ENCODE results near the gene TTC12.

Gene TTC12

DNA sequence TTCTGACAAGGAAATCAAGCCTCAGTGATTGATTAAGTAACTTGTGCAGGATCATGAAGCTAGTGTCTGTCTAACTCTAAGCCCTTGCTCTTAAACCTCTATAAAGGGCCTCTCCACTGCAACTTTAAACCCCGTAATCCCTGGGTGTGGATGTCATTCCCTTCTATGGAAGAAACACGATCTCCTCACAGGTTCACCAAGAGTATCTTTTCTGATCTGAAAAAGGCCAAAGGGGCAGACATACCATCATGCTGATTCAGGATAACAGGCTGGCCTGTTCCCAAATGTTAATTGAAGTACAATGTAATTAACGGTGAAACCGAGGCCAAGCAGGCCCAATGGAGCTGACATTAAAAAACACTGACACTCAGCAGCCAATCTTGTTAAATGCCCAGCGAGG is 17.1 kb downstream of the TTC12 start:
- no peak for DNase-seq

GRCh38 chr11:113332023-113332422 is 17.6 kb downstream of the TTC12 start:
- no peak for DNase-seq

- DNase-seq = no peak
Measured at GRCh38 chr11:113332638-113333329, 18.4 kb downstream of the TTC12 start.

GRCh38 chr11:113334183-113334582 is 19.8 kb downstream of the TTC12 start:
- no peak for DNase-seq

GRCh38 chr11:113338730-113339129 is 24.3 kb downstream of the TTC12 start:
- DNase-seq = no peak

- no peak for DNase-seq
Measured at GRCh38 chr11:113339929-113340589, 25.7 kb downstream of the TTC12 start.

DNA sequence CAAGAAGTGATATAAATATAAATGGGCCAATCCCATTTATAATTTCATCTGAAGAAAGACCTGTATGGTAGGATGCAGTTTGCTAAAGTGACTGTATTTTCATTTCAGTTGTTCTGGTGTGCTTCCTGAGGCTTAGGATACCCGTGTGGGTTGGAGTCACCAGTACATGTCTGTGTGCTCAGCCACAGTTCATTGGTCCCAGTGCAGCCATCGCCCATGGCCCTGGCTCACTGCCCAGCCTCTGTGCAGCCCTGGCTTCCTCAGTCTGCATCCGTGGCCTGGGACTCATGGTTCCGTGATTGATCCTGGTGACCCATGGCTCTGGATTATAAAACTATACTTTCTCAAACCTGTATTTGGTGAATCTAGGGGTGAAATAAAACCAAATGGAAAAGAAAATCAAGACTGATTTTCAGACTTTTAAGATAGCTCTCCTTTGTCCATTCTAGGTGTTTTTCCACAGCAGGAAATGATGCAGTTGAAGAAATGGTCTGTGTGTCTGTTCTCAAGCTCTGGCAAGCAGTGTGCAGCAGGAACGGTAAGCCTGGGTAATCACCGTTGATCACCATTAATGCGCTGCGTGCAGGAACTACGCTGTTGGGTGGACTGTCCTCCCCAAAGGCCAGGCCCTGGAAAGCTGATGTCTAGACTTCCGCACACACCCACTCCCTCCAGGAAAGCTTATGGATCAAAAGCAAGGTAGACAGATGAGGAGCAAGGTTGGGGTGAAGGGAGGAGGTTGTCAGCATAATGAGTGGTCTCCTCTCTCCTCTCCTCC is 27.2 kb downstream of the TTC12 start:
- DNase-seq = no peak

DNA sequence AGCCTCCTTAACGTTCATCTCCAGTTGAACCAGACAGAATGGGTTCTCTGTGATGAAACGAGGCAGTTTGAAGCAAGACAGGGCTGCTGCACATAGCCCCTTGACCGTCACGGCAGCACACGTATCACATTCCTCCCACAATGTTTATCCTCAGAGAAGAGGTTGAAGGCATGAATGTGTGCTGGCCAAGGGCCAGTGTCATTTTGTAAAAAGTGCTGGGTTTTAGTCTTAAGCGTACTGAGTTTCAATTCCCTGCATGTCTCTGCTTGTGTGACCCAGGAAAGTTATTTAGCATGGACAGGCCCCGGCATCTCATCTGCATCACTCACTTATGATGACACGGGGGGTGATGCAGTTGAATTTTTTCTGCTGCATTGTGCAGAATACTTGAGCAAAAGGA is 31.6 kb downstream of the TTC12 start:
- DNase-seq = no peak

GRCh38 chr11:113349528-113349927 is 35.1 kb downstream of the TTC12 start:
- no peak for DNase-seq

DNA sequence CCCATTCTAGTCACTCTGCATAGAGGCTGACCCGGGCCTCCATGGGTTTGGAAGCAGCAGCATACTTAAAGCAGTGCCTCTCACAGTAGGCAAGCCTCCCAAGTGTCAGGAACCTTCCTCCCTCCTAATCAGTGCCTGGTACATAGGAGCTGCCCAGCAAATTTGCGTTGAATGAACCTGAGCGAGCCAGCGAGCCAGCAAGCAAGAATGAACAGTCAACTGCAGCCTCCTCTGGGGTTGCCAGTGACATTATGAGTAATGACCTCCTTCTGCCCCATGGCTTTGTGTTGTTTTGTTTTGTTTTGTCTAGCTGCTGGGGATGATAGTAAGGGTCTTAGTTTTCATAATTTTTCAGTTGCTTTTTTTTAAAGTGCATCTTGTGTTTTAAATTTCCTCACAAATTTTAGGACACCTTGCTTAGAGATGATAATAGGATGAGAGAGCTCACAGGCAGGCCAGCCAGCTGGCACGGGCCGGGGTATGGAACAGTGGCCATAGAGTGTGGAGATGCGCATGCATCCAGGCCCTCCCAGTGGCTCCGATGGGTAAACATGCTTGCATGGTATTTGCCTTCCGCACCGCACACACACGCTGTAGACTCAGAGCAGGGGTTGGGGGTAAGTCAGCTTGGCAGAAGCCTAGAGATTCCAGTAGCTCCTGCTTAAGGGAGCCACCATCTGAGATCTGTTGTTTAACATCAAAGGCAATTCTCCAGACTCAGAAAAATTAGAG is 36.1 kb downstream of the TTC12 start:
- DNase-seq = no peak

GRCh38 chr11:113351068-113351450 is 36.7 kb downstream of the TTC12 start:
- DNase-seq = no peak

DNA sequence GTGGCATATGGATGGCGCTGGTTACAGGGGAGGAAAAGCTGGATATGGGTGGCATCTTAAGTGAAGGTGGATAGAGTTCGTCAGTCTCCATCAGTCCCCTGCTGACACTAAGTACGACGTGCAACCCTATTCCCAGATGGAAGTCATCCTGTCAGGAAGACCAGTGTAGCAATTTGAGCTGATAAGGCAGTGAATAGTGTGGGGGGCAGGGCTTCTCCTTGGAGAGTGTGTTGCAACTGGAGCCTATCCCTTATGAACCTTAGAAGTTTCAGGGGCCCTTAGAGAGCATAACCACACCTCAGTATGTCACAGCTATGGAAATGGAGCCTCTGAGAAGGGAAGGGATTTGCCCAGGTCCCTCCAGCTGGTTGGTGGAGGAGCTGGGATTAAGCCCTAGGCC is 37.1 kb downstream of the TTC12 start:
- DNase-seq = no peak

GRCh38 chr11:113356203-113356602 is 41.8 kb downstream of the TTC12 start:
- no peak for DNase-seq

- no peak for DNase-seq
Measured at GRCh38 chr11:113363406-113363805, 49.0 kb downstream of the TTC12 start.

DNA sequence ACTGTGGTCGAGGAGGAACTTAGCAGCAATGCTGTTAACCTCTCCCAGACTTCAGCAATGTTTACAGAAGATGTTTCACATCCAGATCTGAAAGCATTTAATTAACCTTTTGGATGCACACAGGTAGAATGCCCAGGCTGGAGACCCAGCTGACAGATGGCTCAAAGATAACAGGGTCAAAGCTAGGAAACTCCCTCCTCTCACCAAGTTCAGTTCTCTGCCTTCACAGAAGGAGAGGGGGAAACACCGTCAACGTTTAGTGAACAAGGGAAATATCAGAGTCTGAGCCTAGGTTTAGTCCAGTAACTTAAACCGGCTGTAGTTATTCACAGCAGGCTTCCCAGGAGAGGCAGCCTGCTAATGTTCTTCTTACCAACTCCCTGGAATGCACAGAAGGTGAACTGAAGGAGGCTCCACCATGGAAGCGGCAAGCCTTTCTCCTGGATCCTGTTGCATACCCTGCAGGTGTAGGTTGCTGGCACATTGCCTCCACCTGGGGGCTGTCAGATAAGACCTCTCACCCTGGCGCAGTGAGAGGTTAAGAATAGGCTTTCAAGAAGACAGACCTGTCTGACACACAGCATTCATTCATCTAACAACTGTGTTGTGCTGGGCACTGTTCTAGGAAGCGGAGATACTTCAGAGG is 49.7 kb downstream of the TTC12 start:
- DNase-seq = no peak

GRCh38 chr11:113365895-113366294 is 51.5 kb downstream of the TTC12 start:
- no peak for DNase-seq

GRCh38 chr11:113369411-113369810 is 55.0 kb downstream of the TTC12 start:
- no peak for DNase-seq

DNA sequence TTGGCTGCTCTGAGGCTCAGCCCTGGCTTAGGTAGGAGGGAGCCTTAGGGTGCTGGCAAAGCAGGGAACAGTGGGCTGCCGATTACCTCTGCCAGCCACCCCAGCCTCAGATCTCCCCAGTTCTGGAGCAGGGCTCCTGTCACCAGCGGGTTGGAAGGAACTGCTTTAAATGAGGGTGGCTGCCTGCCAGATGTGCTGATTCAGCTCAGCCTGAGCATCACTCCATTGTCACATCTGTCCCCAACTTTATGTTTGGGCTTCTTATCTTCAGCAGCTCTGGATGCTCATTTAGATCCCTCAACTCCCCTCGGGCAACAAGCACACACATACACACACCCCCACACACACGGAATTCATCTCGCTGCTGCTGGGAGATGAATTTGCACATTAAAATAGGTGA is 56.3 kb downstream of the TTC12 start:
- no peak for DNase-seq

DNA sequence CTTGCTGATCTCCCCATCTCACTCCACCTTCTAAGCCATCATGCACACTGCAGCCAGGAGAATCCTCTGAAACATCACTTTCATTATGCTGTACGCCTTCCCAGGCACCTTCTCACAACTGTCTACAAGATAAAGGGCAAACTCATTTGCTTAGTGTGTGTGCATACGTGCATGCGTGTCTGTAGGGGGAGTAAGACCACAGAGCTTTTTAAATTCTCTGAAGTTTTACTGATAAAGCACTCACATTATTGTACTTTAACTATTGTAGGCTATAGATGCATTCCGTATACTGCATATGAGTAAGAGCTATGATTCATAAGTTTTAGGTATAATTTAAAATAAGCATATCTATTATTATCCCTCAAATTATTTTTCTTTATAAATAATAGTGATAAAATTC is 57.9 kb downstream of the TTC12 start:
- DNase-seq = no peak

GRCh38 chr11:113373306-113373705 is 58.9 kb downstream of the TTC12 start:
- DNase-seq = no peak

- DNase-seq = no peak
Measured at GRCh38 chr11:113373981-113374560, 59.7 kb downstream of the TTC12 start.

DNA sequence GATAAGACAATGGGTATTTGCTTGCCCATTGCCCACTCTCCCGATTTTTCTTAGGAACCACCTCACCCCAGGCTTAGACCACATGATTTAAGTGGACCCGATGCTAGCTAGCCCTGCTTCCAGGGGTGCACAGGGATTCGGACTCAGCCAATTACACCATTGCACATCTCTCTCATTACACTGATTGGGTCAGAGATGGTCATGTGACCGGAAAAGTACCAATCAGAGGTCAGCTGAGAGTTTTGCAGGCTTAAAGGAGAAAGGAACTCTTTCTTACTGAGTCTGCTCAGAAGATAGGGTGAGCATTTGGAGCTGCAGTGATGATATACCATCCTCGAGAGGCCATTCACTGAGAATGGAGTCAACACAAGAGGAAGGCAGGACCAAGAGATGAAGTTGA is 61.0 kb downstream of the TTC12 start:
- DNase-seq = no peak

DNA sequence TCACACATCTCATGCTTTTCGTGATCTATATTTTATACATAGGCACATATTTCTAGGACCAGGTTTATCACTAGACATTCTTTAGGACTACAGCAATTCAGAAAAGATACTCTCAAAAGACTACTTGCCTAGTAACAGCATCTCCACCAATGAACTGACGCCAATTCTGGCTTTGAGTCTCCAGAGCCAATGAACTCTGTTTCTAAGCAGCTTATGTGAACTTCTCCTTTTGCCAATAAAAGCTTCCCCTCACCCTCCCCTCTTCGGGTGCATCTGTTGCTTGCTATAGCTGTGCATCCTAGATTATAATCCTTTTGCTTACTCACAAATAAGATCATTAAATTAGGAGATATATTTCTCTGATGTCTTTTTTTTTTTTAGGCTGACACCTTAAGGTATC is 61.8 kb downstream of the TTC12 start:
- DNase-seq = no peak

All from activated CD4-positive, alpha-beta T cell treated with anti-CD3 and anti-CD28 coated beads, Interleukin-2, Interleukin-6, amounts not matched to agents 100 ng/mL and 50 ng/mL, durations not matched to agents 16 hours and 8 hours (primary cell).